Activated CD8-positive, alpha-beta memory T cell treated with anti-CD3 and anti-CD28 coated beads, Interleukin-2, amount 50 U/mL, for 4 hours (primary cell): ENCODE data around the gene GNB2.
A peak's percentile ranks its signal among the peaks of the same experiment; 100 is the strongest.
"Not testable (repeated sequence)": the region's sequence is repeated elsewhere in the genome, so short reads cannot be mapped to it uniquely, and the experiment has no call there.

ENCODE experiments used
- DNase-seq: peaks from one replicate; pipeline ENCODE4 v3.0.0-alpha.2; 2020

The GNB2 gene

GRCh38 chr7:100673302-100673941 lies at the start of gene GNB2:
GNB2 (plus strand) TSS chr7:100673740; CDS start chr7:100676266, 2,526 bp downstream.
- peak; percentile 97 for DNase-seq

GRCh38 chr7:100623951-100624824 lies 49.4 kb upstream of the GNB2 start:
- no peak for DNase-seq

- no peak for DNase-seq
Observed at GRCh38 chr7:100626055-100626454, 47.5 kb upstream of the GNB2 start.

- peak; percentile 83 for DNase-seq
Observed at GRCh38 chr7:100626530-100627237, 46.9 kb upstream of the GNB2 start.

GRCh38 chr7:100627238-100627549 lies 46.3 kb upstream of the GNB2 start:
- no peak for DNase-seq

- DNase-seq: no peak
Observed at GRCh38 chr7:100629117-100629716, 44.3 kb upstream of the GNB2 start.

- DNase-seq: no peak
Observed at GRCh38 chr7:100630066-100630465, 43.5 kb upstream of the GNB2 start.

- peak; percentile 54 for DNase-seq
Observed at GRCh38 chr7:100632951-100633717, 40.4 kb upstream of the GNB2 start.

GRCh38 chr7:100639995-100640516 lies 33.5 kb upstream of the GNB2 start:
- no peak for DNase-seq

- no peak for DNase-seq
Observed at GRCh38 chr7:100640517-100641440, 32.8 kb upstream of the GNB2 start.

- no peak for DNase-seq
Observed at GRCh38 chr7:100641463-100641859, 32.1 kb upstream of the GNB2 start, which contains the start of gene TFR2. TFR2 (minus strand) TSS chr7:100641552; CDS start chr7:100641509, 43 bp downstream.

GRCh38 chr7:100641860-100642533 lies 31.5 kb upstream of the GNB2 start:
- DNase-seq: no peak

GRCh38 chr7:100642534-100642907 lies 31.0 kb upstream of the GNB2 start:
- DNase-seq: no peak

- DNase-seq: no peak
Observed at GRCh38 chr7:100649826-100650565, 23.5 kb upstream of the GNB2 start.

- no peak for DNase-seq
Observed at GRCh38 chr7:100654908-100655831, 18.4 kb upstream of the GNB2 start.

- DNase-seq: peak; percentile 41
Observed at GRCh38 chr7:100655908-100656674, 17.4 kb upstream of the GNB2 start, which contains the start of gene ACTL6B. ACTL6B (minus strand) TSS chr7:100656448; CDS start chr7:100656354, 94 bp downstream.

GRCh38 chr7:100662194-100662776 lies 11.3 kb upstream of the GNB2 start:
- not testable (repeated sequence) for DNase-seq
